Measurements from ENCODE around the gene PUM2. TPM values are rescaled to one million over a fixed set of nuclear protein-coding genes. Genes with fewer than 3 reads are reported as not detected.

Gene PUM2
- total and polyA plus RNA-seq, 2 of the 8 experiments (the other 6 are each of a cell fraction or from before 2014, with no cell fraction given): 46.6 to 114 TPM

DNA sequence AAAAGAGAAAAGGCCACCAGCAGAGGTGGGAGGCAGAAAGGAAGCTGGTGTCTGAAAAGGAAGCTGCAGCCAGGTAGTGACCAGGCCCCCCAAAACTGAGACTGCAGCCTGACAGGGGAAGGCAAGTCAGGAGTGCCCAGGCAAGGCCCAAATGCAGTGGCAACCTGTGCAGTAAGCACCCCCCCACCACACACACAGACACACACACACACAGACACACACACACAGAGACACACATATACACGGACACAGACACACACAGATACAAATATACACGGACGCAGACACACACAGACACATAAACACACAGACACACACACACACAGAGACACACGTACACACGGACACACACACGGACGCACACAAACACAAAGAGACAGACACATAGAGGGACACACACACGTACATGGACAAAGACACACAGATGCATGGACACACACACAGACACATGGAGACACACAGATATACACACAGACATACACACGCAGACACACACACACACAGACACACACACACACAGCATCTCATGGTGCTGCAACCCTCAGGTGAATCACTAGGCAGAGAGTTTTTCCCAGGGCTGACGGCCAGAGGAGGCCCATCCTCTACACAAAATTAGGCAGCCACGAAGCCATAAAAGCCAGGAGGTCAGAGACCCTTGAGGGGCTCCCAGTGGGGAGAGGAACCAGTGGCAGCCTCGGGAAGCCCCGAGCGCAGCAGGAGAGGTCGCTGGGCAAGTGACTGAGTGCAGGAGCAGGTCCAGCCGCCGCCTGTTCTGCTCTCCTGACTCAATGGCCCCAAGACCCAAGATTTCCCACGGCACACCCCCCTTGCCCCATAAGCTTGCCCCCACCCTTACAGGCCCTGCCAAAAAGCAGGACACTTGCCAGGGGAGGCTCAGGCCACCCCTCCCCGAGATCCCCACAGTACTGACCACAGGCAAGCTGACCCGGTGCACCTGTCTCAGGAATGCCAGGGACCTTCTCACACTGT is 132.0 kb downstream of the PUM2 start:
- peaks cover 54% of the 10 kb centered on the region for H3K79me1 ChIP-seq (ENCODE audit: low read depth, low read length)
- H2BK5ac ChIP-seq (ENCODE audit: low read depth, low read length): peak overlapping the region; percentile 80
- ChIA-PET CTCF (ENCODE audit: partially characterized antibody) (interaction anchor here (1.0 to 5.8 kb wide), 5 partner anchors 8 to 83 kb away, joined by 3 to 36 read pairs (median 4); no protein-coding TSS in a partner anchor), POLR2A (ENCODE audit: partially characterized antibody) (interaction anchor here (1.1 to 2.7 kb wide), 3 partner anchors 10 to 13 kb away, joined by 3 to 12 read pairs (median 4); no protein-coding TSS in a partner anchor)
- H2BK120ac ChIP-seq (replicated peaks; ENCODE audit: low read depth, low read length): no peak overlapping the region
- peaks cover 10 to 95% of the 10 kb centered on the region in 2 experiments for H3K79me2 ChIP-seq (ENCODE audit: control insufficient read depth in 1 of 2, insufficient read depth in 2 of 2, low read length in 2 of 2)
- no peak overlapping the region for H3K18ac ChIP-seq (ENCODE audit: extremely low read depth, low read length)
- H3K36me3 ChIP-seq (ENCODE audit: control insufficient read depth in 2 of 4, insufficient read depth in 4 of 4, low read length in 3 of 4): peaks cover 0 to 6% (median 1%) of the 10 kb centered on the region in 4 experiments; a peak in 4 of 8 replicates
- no peak overlapping the region for H3K4ac ChIP-seq (replicated peaks; ENCODE audit: insufficient read length, low read depth, low read length)
- no peak overlapping the region for H2AFZ ChIP-seq (ENCODE audit: low read length)
- H4K8ac ChIP-seq (ENCODE audit: extremely low read depth, insufficient read depth, low read length): peak overlapping the region; percentile 42; the same call in 1 of the 2 replicates
- no peak overlapping the region for H4K5ac ChIP-seq (ENCODE audit: insufficient read length, low read depth, low read length)
- H4K20me1 ChIP-seq (replicated peaks in 1 of 2; ENCODE audit: control insufficient read depth in 1 of 2, insufficient read depth in 2 of 2, low read length in 2 of 2): peaks cover 29 to 45% of the 10 kb centered on the region in 2 experiments
- H4K91ac ChIP-seq (replicated peaks; ENCODE audit: insufficient read length, low read length): peak overlapping the region; percentile 13
- H2AK5ac ChIP-seq (ENCODE audit: low read depth, low read length): peak overlapping the region; percentile 88; the same call in 1 of the 2 replicates
- no peak overlapping the region for H2BK12ac ChIP-seq (ENCODE audit: low read depth, low read length)
- H3K27ac ChIP-seq (ENCODE audit: low read depth, low read length): no peak overlapping the region
- H3K23ac ChIP-seq (ENCODE audit: insufficient read length): no peak overlapping the region
- H3K14ac ChIP-seq (ENCODE audit: insufficient read length): no peak overlapping the region
- no peak overlapping the region for H2BK20ac ChIP-seq (ENCODE audit: low read length)
- no peak overlapping the region for H3K56ac ChIP-seq (replicated peaks; ENCODE audit: insufficient read length, low read depth, low read length)
- no peak overlapping the region for H3K4me3 ChIP-seq (ENCODE audit: extremely low read depth in 1 of 4, insufficient read depth in 2 of 4, low read depth in 3 of 4, low read length in 4 of 4)
- peaks cover 4% of the 10 kb centered on the region; the same call in 1 of the 2 replicates for H3K23me2 ChIP-seq (ENCODE audit: low read depth, low read length)
- no peaks in the 10 kb centered on the region for H3K27me3 ChIP-seq (replicated peaks in 1 of 4; ENCODE audit: control insufficient read depth in 3 of 4, extremely low read depth in 1 of 4, insufficient read depth in 3 of 4, low read length in 3 of 4)
- H3K4me2 ChIP-seq (ENCODE audit: insufficient read depth in 1 of 2, low read depth in 2 of 2, low read length in 2 of 2): no peak overlapping the region
- no peaks in the 10 kb centered on the region for H3K9me3 ChIP-seq (ENCODE audit: insufficient read depth in 2 of 2, low read depth in 1 of 2, low read length in 1 of 2)
- no peak overlapping the region for H3K9ac ChIP-seq (replicated peaks in 1 of 4; ENCODE audit: extremely low read depth in 1 of 4, low read depth in 3 of 4, low read length in 3 of 4)
- no peak for DNase-seq (ENCODE audit: low read depth in 1 of 2, low spot score in 2 of 2)
- FAIRE-seq: no peak
- H2BK15ac ChIP-seq (ENCODE audit: low read length): no peak overlapping the region; the same call in 1 of the 2 replicates
- peaks cover 4 to 22% (median 12%) of the 10 kb centered on the region in 4 experiments for H3K4me1 ChIP-seq (replicated peaks in 1 of 4; ENCODE audit: control insufficient read depth in 3 of 4, insufficient read depth in 4 of 4, low read length in 3 of 4)
- WGBS, 2 experiments (ENCODE audit: extremely low coverage in 1 of 2, insufficient coverage in 1 of 2, insufficient read length in 1 of 2, insufficient replicate concordance in 2 of 2, low coverage in 1 of 2, low lambda C conversion rate in 2 of 2, missing lambda C conversion rate in 1 of 2): 92% methylated on average over 19 of the region's 20 CpGs; no CpG with 5 or more reads in 1 of the 2 experiments
- TF ChIP-seq CEBPB (IDR thresholded peaks at IDR 0.05; ENCODE audit: low read depth, low read length): no peak
- no peak for TF ChIP-seq NRF1 (IDR thresholded peaks at IDR 0.05; ENCODE audit: low read depth, low read length)
- TF ChIP-seq RFX5 (IDR thresholded peaks at IDR 0.05; ENCODE audit: borderline replicate concordance, low read depth, low read length): no peak
- TF ChIP-seq SUZ12 (IDR thresholded peaks at IDR 0.05; ENCODE audit: low read length): no peak

Measured in H1 (cell line).